ENCODE measurements around the gene LRRC8A.

LRRC8A gene

DNA sequence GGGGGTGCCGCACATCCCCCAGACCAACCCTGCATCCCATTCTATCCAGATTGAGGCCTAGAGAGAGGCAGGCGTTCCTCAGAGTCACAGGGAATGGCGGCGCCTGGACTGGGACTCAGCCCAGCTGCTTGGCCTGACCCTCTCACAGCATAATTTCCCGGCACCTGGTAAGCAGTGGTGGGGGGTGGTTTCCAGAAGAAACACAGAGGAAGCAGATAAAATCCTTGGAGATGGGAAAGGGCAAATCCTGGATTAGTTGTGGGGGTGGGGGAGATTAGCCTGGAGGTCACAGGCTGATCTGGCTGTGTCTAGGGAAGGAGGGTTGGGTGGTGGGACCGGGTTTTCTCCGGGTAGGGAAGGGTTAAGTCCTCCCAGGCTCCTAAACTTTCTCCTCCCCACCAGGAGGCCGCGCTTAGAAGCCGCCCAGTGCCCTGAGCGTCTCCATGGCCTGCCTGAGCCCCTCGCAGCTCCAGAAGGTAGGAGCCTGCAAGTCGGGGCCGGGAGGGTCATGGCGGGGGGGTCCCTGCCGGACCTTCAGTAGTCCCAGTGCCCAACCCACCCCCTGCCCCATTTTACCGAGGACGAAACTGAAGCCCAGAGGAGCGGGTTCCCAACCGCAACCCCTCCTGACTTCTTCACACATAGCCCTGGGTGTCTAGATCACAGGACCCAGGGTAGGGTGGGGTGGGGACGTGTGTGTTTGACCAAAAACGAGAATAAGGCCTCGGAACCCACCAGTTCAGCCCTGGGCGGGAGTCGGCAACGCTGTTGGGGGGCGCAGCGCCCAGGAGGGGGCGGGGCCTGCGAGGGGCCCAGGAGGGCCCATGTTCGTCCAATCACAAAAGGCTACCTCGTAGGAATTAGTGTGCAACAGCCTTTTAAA is 40.2 kb downstream of the LRRC8A start:
- H3K27me3 ChIP-seq: no peaks in the 10 kb centered on the region
- H3K4me1 ChIP-seq: peaks cover 5 to 68% (median 58%) of the 10 kb centered on the region in 4 donors
- peak overlapping the region; percentile 52 to 63 for H3K4me3 ChIP-seq
- peak overlapping the region; percentile 95 to 98 for H3K27ac ChIP-seq
- intact Hi-C loops (cut with DNase I; ENCODE audit: low total_unique reads): loop anchor here (5.0 kb wide), 1 partner anchor 40 kb away; the partner anchor contains the start of genes KYAT1 and LRRC8A
- H3K9me3 ChIP-seq: no peaks in the 10 kb centered on the region
- peaks cover 6 to 18% (median 16%) of the 10 kb centered on the region in 3 donors for H3K36me3 ChIP-seq
- no peak for TF ChIP-seq CTCF (IDR thresholded peaks at IDR 0.05)
- peak; percentile 38 to 83 for DNase-seq

DNA sequence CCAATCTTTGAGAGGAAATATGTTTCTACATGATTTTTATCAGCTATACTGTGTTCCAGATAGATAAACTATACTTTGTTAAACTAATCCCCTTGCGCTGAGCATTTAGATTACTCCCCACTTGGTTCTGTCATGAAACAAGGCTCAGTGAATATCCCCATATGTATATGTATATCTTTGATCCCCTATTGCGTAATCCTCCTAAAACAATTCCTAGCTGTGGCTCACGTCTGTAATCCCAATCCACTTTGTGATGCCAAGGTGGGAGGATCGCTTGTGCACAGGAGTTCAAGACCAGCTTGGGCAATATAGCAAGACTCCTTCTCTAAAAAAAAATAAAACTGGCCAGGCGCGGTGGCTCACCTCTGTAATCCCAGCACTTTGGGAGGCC is 41.6 kb downstream of the LRRC8A start:
- H3K27me3 ChIP-seq: no peaks in the 10 kb centered on the region
- peak overlapping the region; percentile 95 to 98 for H3K27ac ChIP-seq
- no peak for DNase-seq
- H3K4me1 ChIP-seq: peaks cover 5 to 65% (median 55%) of the 10 kb centered on the region in 4 donors
- H3K4me3 ChIP-seq: no peak overlapping the region
- H3K9me3 ChIP-seq: no peaks in the 10 kb centered on the region
- peaks cover 0 to 16% (median 10%) of the 10 kb centered on the region in 3 donors for H3K36me3 ChIP-seq
- no peak for TF ChIP-seq CTCF (IDR thresholded peaks at IDR 0.05)
- intact Hi-C loops (cut with DNase I; ENCODE audit: low total_unique reads): loop anchor here (5.0 kb wide), 1 partner anchor 41 kb away; the partner anchor contains the start of genes KYAT1 and LRRC8A

DNA sequence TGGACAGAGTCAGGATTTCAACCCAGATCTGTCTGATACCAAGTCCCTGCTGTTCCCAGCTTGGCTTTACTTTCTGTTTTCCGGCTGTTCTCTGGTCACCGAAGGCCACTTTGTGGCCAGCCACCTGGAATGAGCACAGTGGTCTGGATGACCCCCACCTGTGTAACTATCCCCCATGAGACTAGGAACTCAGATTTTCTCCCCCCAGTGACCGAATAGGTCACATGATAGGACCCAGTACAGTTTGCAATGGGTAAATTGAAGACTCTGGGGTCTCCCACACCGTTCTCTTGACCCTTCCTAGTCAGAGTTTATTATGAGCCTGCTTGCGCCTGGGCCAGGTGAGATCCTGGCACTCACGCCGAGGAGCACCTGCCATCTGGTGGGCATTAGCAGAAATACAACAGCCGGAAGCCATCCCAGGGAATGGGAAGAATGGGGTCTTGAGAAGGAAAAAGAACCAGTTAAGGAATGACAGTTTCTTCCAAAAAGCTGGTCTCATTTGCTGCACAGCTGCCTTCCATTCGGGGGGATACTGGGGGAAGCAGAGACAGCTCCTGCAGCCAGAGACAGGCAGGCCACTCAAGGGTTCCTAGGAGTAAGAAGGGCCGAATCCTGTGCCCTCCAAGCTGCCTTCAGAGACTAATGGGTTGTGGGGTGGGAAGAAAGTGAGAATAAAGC is 45.9 kb downstream of the LRRC8A start:
- Histone ChIP-seq H3K27ac (peak overlapping the region in 1 of 2 donors; percentile 2), H3K9me3 (no peaks in the 10 kb centered on the region), H3K4me3 (no peak overlapping the region), H3K27me3 (no peaks in the 10 kb centered on the region), H3K36me3 (peaks cover 0 to 20% (median 0%) of the 10 kb centered on the region in 3 donors), H3K4me1 (peaks cover 0 to 21% (median 13%) of the 10 kb centered on the region in 4 donors)
- DNase-seq: no peak
- intact Hi-C loops (cut with DNase I; ENCODE audit: low total_unique reads): loop anchor here (2.0 kb wide), 1 partner anchor 65 kb away; no protein-coding TSS in a partner anchor
- TF ChIP-seq CTCF (IDR thresholded peaks at IDR 0.05): peak; percentile 86 to 91

DNA sequence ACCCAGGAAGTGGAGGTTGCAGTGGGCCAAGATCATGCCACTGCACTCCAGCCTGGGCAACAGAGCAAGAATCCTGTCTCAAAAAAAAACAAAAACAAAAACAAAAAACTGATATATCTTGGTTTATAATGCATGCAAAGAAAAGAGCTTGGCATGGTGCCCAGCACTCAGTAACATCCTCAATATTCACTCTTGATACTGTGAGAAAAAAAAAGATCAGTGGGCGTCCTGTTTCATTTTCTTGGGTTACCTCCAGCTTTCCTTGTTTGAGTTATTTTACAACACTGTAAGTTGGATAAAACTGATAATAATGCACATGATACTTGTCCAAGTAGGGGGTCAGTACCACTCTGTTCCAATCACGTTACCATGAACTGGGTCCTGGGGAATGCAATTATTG is 46.7 kb downstream of the LRRC8A start:
- Histone ChIP-seq H3K4me3 (no peak overlapping the region), H3K4me1 (peaks cover 0 to 13% (median 5%) of the 10 kb centered on the region in 4 donors), H3K36me3 (peaks cover 0 to 25% (median 2%) of the 10 kb centered on the region in 3 donors), H3K27me3 (no peaks in the 10 kb centered on the region), H3K27ac (no peak overlapping the region), H3K9me3 (no peaks in the 10 kb centered on the region)
- DNase-seq: no peak
- intact Hi-C loops (cut with DNase I; ENCODE audit: low total_unique reads): loop anchor here (2.0 kb wide), 1 partner anchor 66 kb away; no protein-coding TSS in a partner anchor
- TF ChIP-seq CTCF (IDR thresholded peaks at IDR 0.05): no peak

- Histone ChIP-seq H3K4me3 (no peak overlapping the region), H3K36me3 (peaks cover 0 to 34% (median 7%) of the 10 kb centered on the region in 3 donors), H3K9me3 (no peaks in the 10 kb centered on the region), H3K27me3 (no peaks in the 10 kb centered on the region), H3K27ac (no peak overlapping the region), H3K4me1 (peaks cover 0 to 12% (median 4%) of the 10 kb centered on the region in 4 donors)
- intact Hi-C loops (cut with DNase I; ENCODE audit: low total_unique reads): loop anchor here (2.0 kb wide), 1 partner anchor 67 kb away; no protein-coding TSS in a partner anchor
- no peak for TF ChIP-seq CTCF (IDR thresholded peaks at IDR 0.05)
- DNase-seq: no peak
These were observed 47.6 kb downstream of the LRRC8A start for GRCh38 chr9:128929560-128929959.
